ENCODE measurements around the gene USP47.

Gene USP47

GRCh38 chr11:12005061-12005460, 163.3 kb downstream of the USP47 start:
- intact Hi-C loops (cut with DNase I; ENCODE audit: low total_unique reads) = no loop called here
- Histone ChIP-seq H3K9me3 (no peaks in the 10 kb centered on the region), H3K27ac (peak overlapping the region; percentile 10 to 51), H3K4me3 (no peak overlapping the region), H3K4me1 (peaks cover 0 to 64% (median 36%) of the 10 kb centered on the region in 4 donors), H3K27me3 (no peaks in the 10 kb centered on the region), H3K36me3 (peaks cover 0 to 21% (median 7%) of the 10 kb centered on the region in 3 donors)
- DNase-seq = no peak
- no peak for TF ChIP-seq CTCF (IDR thresholded peaks at IDR 0.05)

GRCh38 chr11:12005476-12005875, 163.7 kb downstream of the USP47 start:
- Histone ChIP-seq H3K4me1 (peaks cover 0 to 65% (median 36%) of the 10 kb centered on the region in 4 donors), H3K36me3 (peaks cover 0 to 18% (median 7%) of the 10 kb centered on the region in 3 donors), H3K4me3 (no peak overlapping the region), H3K27ac (peak overlapping the region; percentile 10 to 51), H3K9me3 (no peaks in the 10 kb centered on the region), H3K27me3 (no peaks in the 10 kb centered on the region)
- intact Hi-C loops (cut with DNase I; ENCODE audit: low total_unique reads) = no loop called here
- DNase-seq = no peak
- TF ChIP-seq CTCF (IDR thresholded peaks at IDR 0.05) = no peak

- DNase-seq = no peak
- Histone ChIP-seq H3K9me3 (no peaks in the 10 kb centered on the region), H3K27ac (peak overlapping the region; percentile 81 to 82), H3K36me3 (peaks cover 0 to 6% (median under 1%) of the 10 kb centered on the region in 3 donors), H3K4me3 (peak overlapping the region in 1 of 2 donors; percentile 87), H3K4me1 (peaks cover 0 to 65% (median 36%) of the 10 kb centered on the region in 4 donors), H3K27me3 (no peaks in the 10 kb centered on the region)
- TF ChIP-seq CTCF (IDR thresholded peaks at IDR 0.05) = no peak
- intact Hi-C loops (cut with DNase I; ENCODE audit: low total_unique reads) = no loop called here
These were observed 164.9 kb downstream of the USP47 start for GRCh38 chr11:12006552-12007229.

- Histone ChIP-seq H3K9me3 (no peaks in the 10 kb centered on the region), H3K4me3 (peak overlapping the region; percentile 63 to 87), H3K36me3 (peaks cover 0 to under 1% (median 0%) of the 10 kb centered on the region in 3 donors), H3K4me1 (peaks cover 0 to 65% (median 36%) of the 10 kb centered on the region in 4 donors), H3K27ac (peak overlapping the region; percentile 81 to 82), H3K27me3 (no peaks in the 10 kb centered on the region)
- no peak for TF ChIP-seq CTCF (IDR thresholded peaks at IDR 0.05)
- intact Hi-C loops (cut with DNase I; ENCODE audit: low total_unique reads) = no loop called here
- DNase-seq = no peak
These were observed 165.4 kb downstream of the USP47 start for GRCh38 chr11:12007230-12007593.

GRCh38 chr11:12007769-12008737, 166.3 kb downstream of the USP47 start, which contains the start of gene DKK3:
TSS of gene DKK3 (minus strand) at chr11:12008626. CDS start at chr11:12008582, 44 bp downstream.
- DNase-seq = peak in 1 of 2 donors; percentile 72
- intact Hi-C loops (cut with DNase I; ENCODE audit: low total_unique reads) = no loop called here

More at GRCh38 chr11:12007769-12008737, 166.3 kb downstream of the USP47 start, which contains the start of gene DKK3:
- Histone ChIP-seq H3K4me1 (peaks cover 0 to 65% (median 36%) of the 10 kb centered on the region in 4 donors), H3K4me3 (peak within 1 kb of the TSS; percentile 63 to 87), H3K27ac (peak within 1 kb of the TSS; percentile 81 to 82), H3K9me3 (no peaks in the 10 kb centered on the region), H3K27me3 (no peaks in the 10 kb centered on the region), H3K36me3 (no peaks in the 10 kb centered on the region)
- no peak for TF ChIP-seq CTCF (IDR thresholded peaks at IDR 0.05)

Data from tibial artery (tissue), 4 donors.